Breast epithelium (tissue), 4 donors: Measurements from ENCODE around the gene PCDH9. TPM values are rescaled to one million over a fixed set of nuclear protein-coding genes. Genes with fewer than 3 reads are reported as not detected.

Source experiments
- DNase-seq, 2 donors: peaks; one replicate each; pipeline ENCODE4 v3.0.0-alpha.2; 2019; ENCODE audit warnings: low spot score in 2 of 2
- H3K27ac ChIP-seq, 2 donors: fragments of 200-600 bp; sonication (generic) in 1 of 2; one replicate each; pipeline ENCODE4 v1.5.1; 2016 to 2019; ENCODE audit warnings: mild to moderate bottlenecking in 1 of 2
- H3K27me3 ChIP-seq, 2 donors: fragments of 200-600 bp; sonication (generic) in 1 of 2; one replicate each; pipeline versions ENCODE4 v1.5.1 to v1.6.0; 2017 to 2019; ENCODE audit warnings: control low read depth in 1 of 2, mild to moderate bottlenecking in 1 of 2
- H3K36me3 ChIP-seq: fragments of 200-600 bp; one replicate; pipeline ENCODE4 v1.5.1; 2019
- H3K4me1 ChIP-seq, 2 donors: fragments of 200-600 bp; sonication (generic); one replicate each; pipeline ENCODE4 v1.5.1; 2016 to 2019; ENCODE audit warnings: control low read depth in 1 of 2
- H3K4me3 ChIP-seq, 3 donors: fragments of 200-600 bp; sonication (generic); 1 replicate in 2 of 3; 2 replicates in 1 of 3; pipeline ENCODE4 v1.5.1; 2016 to 2019; ENCODE audit warnings: mild to moderate bottlenecking in 3 of 3, moderate library complexity in 2 of 3
- H3K9me3 ChIP-seq, 2 donors: fragments of 200-600 bp; sonication (generic) in 1 of 2; one replicate each; pipeline ENCODE4 v1.5.1; 2016 to 2019; ENCODE audit warnings: control low read depth in 1 of 2
- CTCF ChIP-seq, 3 donors: fragments of 450-650 bp; IDR thresholded peaks; one replicate each; pipeline ENCODE4 v1.5.1; 2016 to 2017; ENCODE audit warnings: antibody characterized with exemption in 3 of 3, mild to moderate bottlenecking in 3 of 3, moderate library complexity in 3 of 3
- POLR2A ChIP-seq: fragments of 450-650 bp; IDR thresholded peaks from one replicate; pipeline ENCODE4 v1.6.1; 2016; ENCODE audit warnings: antibody characterized with exemption, mild to moderate bottlenecking, moderate library complexity
- POLR2AphosphoS5 ChIP-seq, 3 donors: sonication (generic); formaldehyde crosslinking; IDR thresholded peaks; one replicate each; pipeline ENCODE4 v1.6.1; 2017; ENCODE audit warnings: antibody characterized with exemption in 3 of 3
- intact Hi-C: fragments of 100-400 bp; cut with DNase I; formaldehyde crosslinking; loops from one replicate; pipeline ENCODE4 v1.15.1; 2023; ENCODE audit warnings: low total_unique reads
- total RNA-seq, 3 donors: library from RNA; depleted of rRNA; stranded (reverse); fragments of >200 nt; gene quantifications; one replicate each; pipeline ENCODE4 v1.1.0, GENCODE V29; 2016

The PCDH9 gene
- total RNA-seq, 3 donors from 2014 or later = 0.98 to 26.7 (median 3.7) TPM

- Histone ChIP-seq H3K4me3 (no peak overlapping the region), H3K4me1 (no peaks in the 10 kb centered on the region), H3K27ac (no peak overlapping the region), H3K36me3 (no peaks in the 10 kb centered on the region), H3K9me3 (no peaks in the 10 kb centered on the region), H3K27me3 (no peaks in the 10 kb centered on the region)
- TF ChIP-seq CTCF (IDR thresholded peaks at IDR 0.05) (no peak), POLR2A (no peak), POLR2AphosphoS5 (IDR thresholded peaks at IDR 0.05) (no peak)
- DNase-seq = no peak
- intact Hi-C loops = loop anchor here (10.0 kb wide), 1 partner anchor 1286 kb away; no protein-coding TSS in a partner anchor
Measured at GRCh38 chr13:66440938-66441337, 789.2 kb downstream of the PCDH9 start.

GRCh38 chr13:66430728-66431127 lies 799.4 kb downstream of the PCDH9 start:
- no peaks in the 10 kb centered on the region for H3K27me3 ChIP-seq
- TF ChIP-seq POLR2A (no peak), POLR2AphosphoS5 (IDR thresholded peaks at IDR 0.05) (no peak), CTCF (IDR thresholded peaks at IDR 0.05) (no peak)
- no peak overlapping the region for H3K27ac ChIP-seq
- H3K4me3 ChIP-seq = no peak overlapping the region
- no peaks in the 10 kb centered on the region for H3K9me3 ChIP-seq
- H3K36me3 ChIP-seq = no peaks in the 10 kb centered on the region
- no peak for DNase-seq
- intact Hi-C loops = no loop called here
- H3K4me1 ChIP-seq = no peaks in the 10 kb centered on the region

GRCh38 chr13:66430269-66430668 lies 799.9 kb downstream of the PCDH9 start:
- no peaks in the 10 kb centered on the region for H3K4me1 ChIP-seq
- no peak overlapping the region for H3K27ac ChIP-seq
- H3K27me3 ChIP-seq = no peaks in the 10 kb centered on the region
- intact Hi-C loops = no loop called here
- H3K4me3 ChIP-seq = no peak overlapping the region
- DNase-seq = no peak
- TF ChIP-seq POLR2A = no peak
- TF ChIP-seq POLR2AphosphoS5 (IDR thresholded peaks at IDR 0.05) = no peak
- TF ChIP-seq CTCF (IDR thresholded peaks at IDR 0.05) = no peak
- H3K36me3 ChIP-seq = no peaks in the 10 kb centered on the region
- no peaks in the 10 kb centered on the region for H3K9me3 ChIP-seq

GRCh38 chr13:66429156-66429555 lies 801.0 kb downstream of the PCDH9 start:
- no peaks in the 10 kb centered on the region for H3K9me3 ChIP-seq
- no peaks in the 10 kb centered on the region for H3K27me3 ChIP-seq
- no peak overlapping the region for H3K4me3 ChIP-seq
- DNase-seq = no peak
- H3K36me3 ChIP-seq = no peaks in the 10 kb centered on the region
- intact Hi-C loops = no loop called here
- no peak for TF ChIP-seq POLR2A
- no peak for TF ChIP-seq POLR2AphosphoS5 (IDR thresholded peaks at IDR 0.05)
- no peak for TF ChIP-seq CTCF (IDR thresholded peaks at IDR 0.05)
- H3K4me1 ChIP-seq = no peaks in the 10 kb centered on the region
- H3K27ac ChIP-seq = no peak overlapping the region

- TF ChIP-seq POLR2A (no peak), CTCF (IDR thresholded peaks at IDR 0.05) (no peak), POLR2AphosphoS5 (IDR thresholded peaks at IDR 0.05) (no peak)
- no peaks in the 10 kb centered on the region for H3K9me3 ChIP-seq
- no peaks in the 10 kb centered on the region for H3K4me1 ChIP-seq
- H3K27ac ChIP-seq = no peak overlapping the region
- intact Hi-C loops = no loop called here
- no peak overlapping the region for H3K4me3 ChIP-seq
- no peak for DNase-seq
- no peaks in the 10 kb centered on the region for H3K36me3 ChIP-seq
- no peaks in the 10 kb centered on the region for H3K27me3 ChIP-seq
Measured at GRCh38 chr13:66427458-66427861, 802.7 kb downstream of the PCDH9 start.
